GM23338 (cell line): ENCODE measurements around the gene CMKLR1.

ENCODE experiments used
- CREB1 ChIP-seq: fragments of 250-450 bp; sonication (Bioruptor Pico); IDR thresholded peaks from 2 replicates; pipeline ENCODE4 v1.5.0; 2020; ENCODE audit warnings: low read depth, mild to moderate bottlenecking, moderate library complexity
- CTCF ChIP-seq, 2 experiments: fragments of 200-600 bp in 1 of 2; sonication (generic) in 1 of 2; conservative IDR thresholded peaks; 2 replicates each; pipeline versions ENCODE4 v1.5.1 to v1.6.1; 2016 to 2017; ENCODE audit warnings: antibody characterized with exemption in 2 of 2, low read depth in 2 of 2, mild to moderate bottlenecking in 2 of 2, moderate library complexity in 1 of 2
- EZH2 ChIP-seq: fragments of 200-600 bp; sonication (generic); IDR thresholded peaks from one replicate; pipeline ENCODE4 v1.8.0; 2017; ENCODE audit warnings: antibody characterized with exemption, mild to moderate bottlenecking, low read depth; ENCODE audit not compliant: unreplicated experiment
- POLR2AphosphoS5 ChIP-seq: IDR thresholded peaks from 2 replicates; pipeline ENCODE4 v1.6.1; 2016; ENCODE audit warnings: antibody characterized with exemption, low read depth

DNA sequence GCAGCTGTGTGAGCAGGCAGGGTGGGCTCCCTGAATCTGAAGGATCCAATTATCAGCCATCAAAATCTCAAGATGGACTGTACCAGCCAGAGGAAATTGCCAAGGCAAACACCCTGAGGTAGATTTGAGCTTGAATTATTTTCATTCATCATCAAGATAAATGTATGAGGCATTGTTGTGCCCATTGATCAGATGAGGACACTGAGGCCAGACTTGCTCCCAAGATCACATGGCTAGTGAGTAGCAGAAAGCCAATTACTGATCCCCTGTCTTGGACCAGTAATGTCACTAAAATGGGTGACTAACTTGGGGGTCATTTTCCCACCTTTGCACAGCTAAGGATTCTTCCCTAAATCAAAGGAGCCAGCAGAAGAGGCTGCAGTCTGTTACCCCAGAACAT lies 20.9 kb upstream of the CMKLR1 start:
- no peak for TF ChIP-seq POLR2AphosphoS5
- no peak for TF ChIP-seq CTCF (conservative IDR thresholded peaks at IDR 0.05; ENCODE audit: low read depth in 2 of 2)
- no peak for TF ChIP-seq EZH2
- TF ChIP-seq CREB1 (CRISPR knock-in tag), result no peak
